ENCODE results near the gene ITPK1.

ITPK1 gene

GRCh38 chr14:92953526-92953925, 162.2 kb downstream of the ITPK1 start:
- DNase-seq (ENCODE audit: low read depth in 2 of 2), result no peak

GRCh38 chr14:92952481-92953298, 163.0 kb downstream of the ITPK1 start:
- no peak for DNase-seq (ENCODE audit: low read depth in 2 of 2)

GRCh38 chr14:92951912-92952471, 163.7 kb downstream of the ITPK1 start:
- peak; percentile 53 to 73 for DNase-seq (ENCODE audit: low read depth in 2 of 2)

- DNase-seq (ENCODE audit: low read depth in 2 of 2), result no peak
Measured at GRCh38 chr14:92951261-92951660, 164.5 kb downstream of the ITPK1 start.

GRCh38 chr14:92950773-92951172, 165.0 kb downstream of the ITPK1 start:
- no peak for DNase-seq (ENCODE audit: low read depth in 2 of 2)

- no peak for DNase-seq (ENCODE audit: low read depth in 2 of 2)
Measured at GRCh38 chr14:92950193-92950540, 165.6 kb downstream of the ITPK1 start.

- no peak for DNase-seq (ENCODE audit: low read depth in 2 of 2)
Measured at GRCh38 chr14:92949496-92950192, 166.1 kb downstream of the ITPK1 start.

- DNase-seq (ENCODE audit: low read depth in 2 of 2), result no peak
Measured at GRCh38 chr14:92948647-92949046, 167.1 kb downstream of the ITPK1 start.

GRCh38 chr14:92946847-92947545, 168.7 kb downstream of the ITPK1 start:
- DNase-seq (ENCODE audit: low read depth in 2 of 2), result no peak

GRCh38 chr14:92945959-92946846, 169.5 kb downstream of the ITPK1 start:
- DNase-seq (ENCODE audit: low read depth in 2 of 2), result no peak

- no peak for DNase-seq (ENCODE audit: low read depth in 2 of 2)
Measured at GRCh38 chr14:92945544-92945943, 170.2 kb downstream of the ITPK1 start.

GRCh38 chr14:92944976-92945375, 170.7 kb downstream of the ITPK1 start:
- no peak for DNase-seq (ENCODE audit: low read depth in 2 of 2)

- DNase-seq (ENCODE audit: low read depth in 2 of 2), result no peak
Measured at GRCh38 chr14:92943855-92944570, 171.7 kb downstream of the ITPK1 start.

GRCh38 chr14:92942976-92943710, 172.6 kb downstream of the ITPK1 start:
- DNase-seq (ENCODE audit: low read depth in 2 of 2), result no peak

- no peak for DNase-seq (ENCODE audit: low read depth in 2 of 2)
Measured at GRCh38 chr14:92942576-92942975, 173.1 kb downstream of the ITPK1 start.

- DNase-seq (ENCODE audit: low read depth in 2 of 2), result no peak
Measured at GRCh38 chr14:92942136-92942535, 173.6 kb downstream of the ITPK1 start.

GRCh38 chr14:92941531-92941930, 174.2 kb downstream of the ITPK1 start:
- DNase-seq (ENCODE audit: low read depth in 2 of 2), result no peak

- DNase-seq (ENCODE audit: low read depth in 2 of 2), result no peak
Measured at GRCh38 chr14:92940543-92940942, 175.2 kb downstream of the ITPK1 start.

- DNase-seq (ENCODE audit: low read depth in 2 of 2), result no peak
Measured at GRCh38 chr14:92939699-92940098, 176.0 kb downstream of the ITPK1 start.

Data from stimulated activated CD4-positive, alpha-beta T cell treated with anti-CD3 and anti-CD28 coated beads, Interleukin-1b, Interleukin-23, amount 100 ng/mL, for 1 hour (primary cell).